Activated B cell treated with CpG ODN at 0.5 μM for 24 hours (primary cell): ENCODE results near the gene RANBP17. TPM values are rescaled to one million over a fixed set of nuclear protein-coding genes. Genes with fewer than 3 reads are reported as not detected.

Experiments used
- ATAC-seq: fragments of 200-7000 bp; cut with Tn5 transposase; one replicate; pipeline ENCODE4 v1.10.0; 2021; ENCODE audit warnings: low read depth, mild to moderate bottlenecking, moderate library complexity
- CTCF ChIA-PET: fragments of 350-600 bp; sonication (Branson Sonifier 250); formaldehyde crosslinking; loops from one replicate; lab custom pipeline; 2021; ENCODE audit warnings: antibody characterized with exemption; lab: Charles Lee
- POLR2A ChIA-PET: fragments of 350-600 bp; sonication (Branson Sonifier 250); formaldehyde crosslinking; loops from one replicate; lab custom pipeline; 2021; ENCODE audit warnings: antibody characterized with exemption; lab: Charles Lee
- DNase-seq: peaks from one replicate; pipeline ENCODE4 v3.0.0; 2022
- H3K27ac Mint-ChIP-seq: one replicate; pipeline ENCODE4 v1.8.0; 2020; ENCODE audit warnings: mixed read lengths
- H3K27me3 Mint-ChIP-seq: one replicate; pipeline ENCODE4 v1.8.0; 2021; ENCODE audit warnings: mixed read lengths
- H3K36me3 Mint-ChIP-seq: one replicate; pipeline ENCODE4 v1.8.0; 2021; ENCODE audit warnings: low read depth, mixed read lengths
- H3K4me1 Mint-ChIP-seq: one replicate; pipeline ENCODE4 v1.8.0; 2021; ENCODE audit warnings: mixed read lengths
- H3K4me3 Mint-ChIP-seq: one replicate; pipeline ENCODE4 v1.8.0; 2020; ENCODE audit warnings: mild to moderate bottlenecking, mixed read lengths
- H3K9me3 Mint-ChIP-seq: one replicate; pipeline ENCODE4 v1.8.0; 2020; ENCODE audit warnings: mixed read lengths
- intact Hi-C: fragments of 100-400 bp; cut with micrococcal nuclease; formaldehyde crosslinking; loops from one replicate; pipeline ENCODE4 v1.15.1; 2024
- total RNA-seq: library from RNA; stranded (reverse); gene quantifications from 2 replicates; pipeline ENCODE4 v1.2.3, GENCODE V29; 2022
- TF ChIP-seq, protein P1 (sequence below): fragments of 200-600 bp; IDR thresholded peaks from one replicate; pipeline ENCODE4 v1.8.0; 2022; ENCODE audit warnings: antibody characterized with exemption, mild to moderate bottlenecking

RANBP17 gene
- total RNA-seq, 1 donor from 2014 or later, result not detected

DNA sequence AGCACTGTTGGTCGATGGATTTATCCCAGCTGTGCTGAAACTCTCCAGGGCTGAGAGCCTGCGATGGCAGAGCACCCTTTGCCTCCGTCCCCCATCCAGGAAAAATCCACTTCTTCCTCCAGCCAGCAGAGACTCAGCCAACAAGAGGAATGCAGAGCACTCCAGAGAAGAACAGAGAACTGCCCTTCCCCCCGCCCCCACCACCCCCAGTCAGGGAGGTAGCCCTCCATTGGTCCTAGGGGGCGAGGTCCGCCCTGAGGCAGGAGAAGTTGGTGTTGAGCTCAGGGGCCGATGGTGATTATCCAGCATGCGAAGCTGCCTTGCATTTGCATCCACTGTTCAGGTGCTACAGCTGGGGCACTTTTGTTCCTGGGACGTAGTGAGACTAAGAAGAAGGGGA lies 456.2 kb downstream of the RANBP17 start:
- intact Hi-C loops, result no loop called here

DNA sequence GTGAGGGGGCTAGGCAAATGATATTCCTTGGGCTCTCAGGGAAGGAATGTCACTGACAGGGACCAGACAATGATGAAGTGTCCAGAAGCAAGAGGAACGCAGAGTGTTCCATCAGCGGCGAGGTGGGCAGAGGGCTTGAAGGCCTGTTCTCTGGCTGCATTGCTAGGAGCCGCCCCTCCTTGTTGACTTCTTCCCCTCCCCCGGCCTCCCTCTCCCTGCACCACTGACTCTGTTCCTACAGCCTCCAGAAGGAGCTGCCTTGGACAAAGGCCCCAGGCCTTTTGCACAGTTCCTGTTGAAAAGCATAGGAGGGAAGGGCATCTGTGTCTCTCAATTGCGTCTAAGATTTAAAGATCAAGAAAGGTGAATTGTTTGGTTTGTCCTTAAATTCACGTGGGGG lies 459.6 kb downstream of the RANBP17 start:
- H3K9me3 Mint-ChIP-seq, result no peaks in the 10 kb centered on the region
- peaks cover 66% of the 10 kb centered on the region for H3K27me3 Mint-ChIP-seq
- ChIA-PET POLR2A (no interaction called here), CTCF (no interaction called here)
- no peak for DNase-seq
- ATAC-seq, result no peak
- no peaks in the 10 kb centered on the region for H3K36me3 Mint-ChIP-seq
- intact Hi-C loops, result no loop called here
- TF ChIP-seq, protein P1, sequence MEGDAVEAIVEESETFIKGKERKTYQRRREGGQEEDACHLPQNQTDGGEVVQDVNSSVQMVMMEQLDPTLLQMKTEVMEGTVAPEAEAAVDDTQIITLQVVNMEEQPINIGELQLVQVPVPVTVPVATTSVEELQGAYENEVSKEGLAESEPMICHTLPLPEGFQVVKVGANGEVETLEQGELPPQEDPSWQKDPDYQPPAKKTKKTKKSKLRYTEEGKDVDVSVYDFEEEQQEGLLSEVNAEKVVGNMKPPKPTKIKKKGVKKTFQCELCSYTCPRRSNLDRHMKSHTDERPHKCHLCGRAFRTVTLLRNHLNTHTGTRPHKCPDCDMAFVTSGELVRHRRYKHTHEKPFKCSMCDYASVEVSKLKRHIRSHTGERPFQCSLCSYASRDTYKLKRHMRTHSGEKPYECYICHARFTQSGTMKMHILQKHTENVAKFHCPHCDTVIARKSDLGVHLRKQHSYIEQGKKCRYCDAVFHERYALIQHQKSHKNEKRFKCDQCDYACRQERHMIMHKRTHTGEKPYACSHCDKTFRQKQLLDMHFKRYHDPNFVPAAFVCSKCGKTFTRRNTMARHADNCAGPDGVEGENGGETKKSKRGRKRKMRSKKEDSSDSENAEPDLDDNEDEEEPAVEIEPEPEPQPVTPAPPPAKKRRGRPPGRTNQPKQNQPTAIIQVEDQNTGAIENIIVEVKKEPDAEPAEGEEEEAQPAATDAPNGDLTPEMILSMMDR, result no peak
- no peak overlapping the region for H3K27ac Mint-ChIP-seq
- H3K4me1 Mint-ChIP-seq, result no peaks in the 10 kb centered on the region
- no peak overlapping the region for H3K4me3 Mint-ChIP-seq

More for the DNA sequence above, 456.2 kb downstream of the RANBP17 start:
- no peaks in the 10 kb centered on the region for H3K36me3 Mint-ChIP-seq
- no peak overlapping the region for H3K4me3 Mint-ChIP-seq
- CTCF ChIA-PET, result no interaction called here
- DNase-seq (no peak), ATAC-seq (no peak)
- TF ChIP-seq, protein P1, result no peak
- H3K27me3 Mint-ChIP-seq, result peaks cover 68% of the 10 kb centered on the region
- no peaks in the 10 kb centered on the region for H3K9me3 Mint-ChIP-seq
- H3K27ac Mint-ChIP-seq, result no peak overlapping the region
- peaks cover 10% of the 10 kb centered on the region for H3K4me1 Mint-ChIP-seq
- POLR2A ChIA-PET, result no interaction called here

DNA sequence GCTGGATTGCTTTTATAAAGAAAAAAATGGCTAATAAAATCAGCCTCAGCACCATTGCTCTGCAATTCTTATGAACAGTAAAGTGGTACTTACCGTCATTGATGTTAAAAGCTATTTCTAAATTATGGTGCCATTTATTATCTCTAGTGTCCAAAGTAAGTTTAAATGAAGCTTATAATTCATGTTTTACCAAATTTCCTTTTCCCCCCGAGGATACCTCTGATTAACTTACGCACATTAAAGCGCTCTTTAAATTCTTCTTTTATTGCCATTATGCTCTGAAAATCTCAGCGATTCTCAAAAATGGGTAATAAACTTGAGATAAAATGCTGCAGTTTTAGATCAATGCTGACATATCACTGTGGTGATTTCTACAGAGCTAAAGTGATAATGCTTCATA lies 460.7 kb downstream of the RANBP17 start:
- ATAC-seq, result no peak
- no peaks in the 10 kb centered on the region for H3K9me3 Mint-ChIP-seq
- CTCF ChIA-PET, result no interaction called here
- no peak overlapping the region for H3K4me3 Mint-ChIP-seq
- H3K36me3 Mint-ChIP-seq, result no peaks in the 10 kb centered on the region
- DNase-seq, result no peak
- H3K27me3 Mint-ChIP-seq, result peaks cover 60% of the 10 kb centered on the region
- no peaks in the 10 kb centered on the region for H3K4me1 Mint-ChIP-seq
- POLR2A ChIA-PET, result no interaction called here
- no peak overlapping the region for H3K27ac Mint-ChIP-seq
- intact Hi-C loops, result no loop called here
- TF ChIP-seq, protein P1, result no peak

DNA sequence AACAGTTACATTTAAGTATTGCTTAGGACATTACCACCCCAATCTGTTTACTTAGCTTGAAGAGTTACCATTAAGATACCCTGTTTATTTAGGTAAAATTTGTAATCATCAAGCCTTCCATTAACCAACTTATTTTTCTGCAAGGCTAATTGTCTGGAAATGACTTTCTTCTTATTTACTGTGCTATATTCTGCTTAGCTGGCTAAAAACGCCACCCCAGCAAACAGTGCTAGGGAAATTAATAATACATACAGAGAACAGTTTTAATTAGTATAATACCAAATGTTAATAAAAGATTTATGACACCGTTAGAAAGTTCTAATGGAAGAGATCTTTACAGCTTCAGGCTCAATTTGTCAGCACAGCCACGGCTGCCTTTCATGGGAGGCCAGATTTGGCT lies 461.2 kb downstream of the RANBP17 start:
- ChIA-PET POLR2A (no interaction called here), CTCF (no interaction called here)
- Mint-ChIP-seq H3K36me3 (no peaks in the 10 kb centered on the region), H3K4me3 (no peak overlapping the region), H3K27ac (no peak overlapping the region), H3K9me3 (no peaks in the 10 kb centered on the region), H3K4me1 (no peaks in the 10 kb centered on the region), H3K27me3 (peaks cover 60% of the 10 kb centered on the region)
- ATAC-seq, result no peak
- DNase-seq, result no peak
- TF ChIP-seq, protein P1, result no peak
- intact Hi-C loops, result no loop called here

DNA sequence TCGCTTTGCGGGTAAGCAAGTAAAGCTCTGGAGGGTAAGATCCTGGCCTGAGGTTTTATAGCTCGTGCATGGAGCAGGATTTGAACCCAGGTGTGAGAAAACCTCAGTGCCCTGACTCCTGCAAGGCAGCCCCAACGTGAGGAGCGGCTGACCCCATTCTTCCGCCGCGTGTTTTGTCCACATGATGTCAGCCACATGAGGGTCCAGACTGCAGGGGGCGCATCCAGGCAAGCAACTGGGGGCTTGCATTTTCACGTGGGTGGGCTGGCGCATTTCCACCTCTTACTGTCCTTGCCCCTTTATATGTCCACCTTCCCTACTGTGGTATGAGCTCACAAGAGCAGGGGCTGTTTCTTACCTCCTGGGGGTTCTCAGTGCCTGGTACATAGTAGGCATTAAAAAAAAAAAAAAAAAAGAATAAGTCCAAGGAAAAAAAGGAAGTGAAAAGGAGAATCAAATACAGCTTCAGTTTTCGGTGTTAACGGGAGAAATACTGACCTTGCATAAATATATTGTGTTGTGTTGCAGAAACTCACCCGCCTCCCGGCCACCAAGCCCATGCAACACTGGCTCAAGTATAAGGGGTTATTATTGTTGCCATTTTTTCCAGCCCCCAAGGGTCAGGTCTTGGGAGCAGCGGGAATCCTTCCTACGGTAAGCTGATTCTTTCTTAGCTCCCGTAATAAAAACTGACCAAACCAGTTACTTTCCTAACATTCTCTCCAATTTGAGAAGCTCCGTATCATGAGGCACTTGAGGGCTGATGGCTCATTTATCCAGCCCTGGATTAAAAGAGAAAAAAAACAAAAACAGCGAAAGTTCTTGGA lies 462.2 kb downstream of the RANBP17 start:
- Mint-ChIP-seq H3K27ac (no peak overlapping the region), H3K36me3 (no peaks in the 10 kb centered on the region), H3K9me3 (no peaks in the 10 kb centered on the region), H3K4me3 (no peak overlapping the region), H3K4me1 (no peaks in the 10 kb centered on the region), H3K27me3 (peaks cover 52% of the 10 kb centered on the region)
- ChIA-PET POLR2A (no interaction called here), CTCF (interaction anchor here (0.6 kb wide), 1 partner anchor 87 kb away, joined by 3 read pairs; no protein-coding TSS in a partner anchor)
- DNase-seq (no peak), ATAC-seq (no peak)
- TF ChIP-seq, protein P1, result no peak
- intact Hi-C loops, result no loop called here
